ENCODE measurements around the gene EXTL2.
"Not testable (repeated sequence)": the region's sequence is repeated elsewhere in the genome, so short reads cannot be mapped to it uniquely, and the experiment has no call there.

Gene EXTL2

DNA sequence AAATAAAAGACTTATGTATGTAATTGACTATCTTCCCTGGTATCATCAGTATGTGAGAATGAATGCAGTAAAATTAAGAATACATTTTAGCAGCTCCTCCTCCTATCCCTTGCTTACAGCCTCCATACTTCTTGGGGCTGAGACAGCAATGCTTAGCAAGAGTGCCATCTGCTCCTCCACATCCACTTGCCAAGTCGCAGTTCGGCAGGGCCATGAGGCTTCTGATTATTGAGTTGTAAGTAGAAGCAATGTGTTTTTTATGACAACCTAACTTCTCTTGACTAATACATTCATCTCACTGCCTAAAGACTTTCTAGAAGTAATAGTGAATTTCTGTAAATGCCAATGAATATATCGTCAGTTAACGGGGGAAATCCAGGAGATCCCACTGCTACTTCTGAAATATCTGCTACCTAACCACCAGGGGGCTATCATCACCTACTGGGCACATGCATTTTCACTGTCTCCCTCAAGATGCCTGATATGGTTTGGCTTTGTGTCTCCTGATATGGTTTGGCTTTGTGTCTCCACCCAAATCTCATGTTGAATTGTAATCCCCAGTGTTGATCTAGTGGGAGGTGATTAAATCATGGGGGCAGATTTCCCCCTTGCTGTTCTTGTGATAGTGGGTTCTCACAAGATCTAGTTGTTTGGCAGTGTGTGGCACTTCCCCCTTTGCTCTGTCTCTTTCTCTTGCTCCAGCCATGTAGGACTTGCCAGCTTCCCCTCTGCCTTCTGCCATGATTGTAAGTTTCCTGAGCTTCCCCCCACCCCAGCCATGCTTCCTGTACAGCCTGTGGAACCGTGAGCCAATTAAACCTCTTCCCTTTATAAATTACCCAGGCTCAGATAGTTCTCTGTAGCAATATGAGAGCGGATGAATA is 59.6 kb downstream of the EXTL2 start:
- no peak for TF ChIP-seq ARNTL (CRISPR knock-in tag; IDR thresholded peaks at IDR 0.05; ENCODE audit: borderline replicate concordance, low read depth)
- no peak for TF ChIP-seq TSHZ2 (CRISPR knock-in tag; IDR thresholded peaks at IDR 0.05)
- no peak for TF ChIP-seq ZNF8 (CRISPR knock-in tag; IDR thresholded peaks at IDR 0.05)
- no peak for TF ChIP-seq ISL1 (CRISPR knock-in tag; IDR thresholded peaks at IDR 0.05)
- no peak for TF ChIP-seq ZFP30 (CRISPR knock-in tag; IDR thresholded peaks at IDR 0.05)
- ATAC-seq = peak; percentile 44; the same call in 2 of the 3 replicates

- no peak for TF ChIP-seq PATZ1 (CRISPR knock-in tag; IDR thresholded peaks at IDR 0.05; ENCODE audit: borderline replicate concordance)
- TF ChIP-seq RARB (CRISPR knock-in tag; IDR thresholded peaks at IDR 0.05) = no peak
- no peak for ATAC-seq
These were observed 61.8 kb downstream of the EXTL2 start for GRCh38 chr1:100832694-100833428.

- not testable (repeated sequence) for ATAC-seq
These were observed 69.0 kb downstream of the EXTL2 start for GRCh38 chr1:100825666-100826065.

All from SK-N-SH treated with all-trans-retinoic acid at 6 μM for 48 hours (cell line).